ENCODE data around the gene ASXL1.
"Not testable (repeated sequence)": the region's sequence is repeated elsewhere in the genome, so short reads cannot be mapped to it uniquely, and the experiment has no call there.

The ASXL1 gene

GRCh38 chr20:32319100-32319499, 39.0 kb upstream of the ASXL1 start:
- H3K4me3 ChIP-seq (ENCODE audit: low read depth, low read length): no peak overlapping the region
- TF ChIP-seq CTCF (IDR thresholded peaks at IDR 0.05; ENCODE audit: low read depth, low read length, missing control alignments): no peak
- no peak for DNase-seq (ENCODE audit: low read depth)

GRCh38 chr20:32320305-32320704, 37.8 kb upstream of the ASXL1 start:
- no peak for TF ChIP-seq CTCF (IDR thresholded peaks at IDR 0.05; ENCODE audit: low read depth, low read length, missing control alignments)
- H3K4me3 ChIP-seq (ENCODE audit: low read depth, low read length): no peak overlapping the region
- DNase-seq (ENCODE audit: low read depth): no peak

GRCh38 chr20:32321390-32321789, 36.7 kb upstream of the ASXL1 start:
- H3K4me3 ChIP-seq (ENCODE audit: low read depth, low read length): no peak overlapping the region
- TF ChIP-seq CTCF (IDR thresholded peaks at IDR 0.05; ENCODE audit: low read depth, low read length, missing control alignments): no peak
- DNase-seq (ENCODE audit: low read depth): no peak

- H3K4me3 ChIP-seq (ENCODE audit: low read depth, low read length); DNase-seq (ENCODE audit: low read depth): not testable (repeated sequence)
Measured at GRCh38 chr20:32322260-32322659, 35.9 kb upstream of the ASXL1 start.

GRCh38 chr20:32323761-32324160, 34.4 kb upstream of the ASXL1 start:
- H3K4me3 ChIP-seq (ENCODE audit: low read depth, low read length); DNase-seq (ENCODE audit: low read depth): not testable (repeated sequence)

- H3K4me3 ChIP-seq (ENCODE audit: low read depth, low read length): no peak overlapping the region
- TF ChIP-seq CTCF (IDR thresholded peaks at IDR 0.05; ENCODE audit: low read depth, low read length, missing control alignments): no peak
- no peak for DNase-seq (ENCODE audit: low read depth)
Measured at GRCh38 chr20:32325706-32326503, 32.2 kb upstream of the ASXL1 start.

- TF ChIP-seq CTCF (IDR thresholded peaks at IDR 0.05; ENCODE audit: low read depth, low read length, missing control alignments): no peak
- no peak for DNase-seq (ENCODE audit: low read depth)
- no peak overlapping the region for H3K4me3 ChIP-seq (ENCODE audit: low read depth, low read length)
Measured at GRCh38 chr20:32326504-32326845, 31.7 kb upstream of the ASXL1 start.

- TF ChIP-seq CTCF (IDR thresholded peaks at IDR 0.05; ENCODE audit: low read depth, low read length, missing control alignments): no peak
Measured at GRCh38 chr20:32327087-32327681, 30.9 kb upstream of the ASXL1 start.

More at GRCh38 chr20:32327087-32327681, 30.9 kb upstream of the ASXL1 start:
- H3K4me3 ChIP-seq (ENCODE audit: low read depth, low read length): no peak overlapping the region
- DNase-seq (ENCODE audit: low read depth): no peak
